ENCODE data around the gene SMAD7. TPM values are rescaled to one million over a fixed set of nuclear protein-coding genes. Genes with fewer than 3 reads are reported as not detected.

Gene SMAD7
- total RNA-seq, 5 donors from 2014 or later (not counting 1 experiment from before 2014, with no cell fraction given), result 28.5 to 138 (median 57.7) TPM

- Histone ChIP-seq H3K36me3 (ENCODE audit: control insufficient read depth in 2 of 2, extremely low read depth in 1 of 2, insufficient read depth in 1 of 2, low read length in 1 of 2) (no peaks in the 10 kb centered on the region), H3K27me3 (replicated peaks in 1 of 2; ENCODE audit: control insufficient read depth in 2 of 2, extremely low read depth in 1 of 2, insufficient read depth in 2 of 2, low read length in 1 of 2) (no peaks in the 10 kb centered on the region), H3K4me1 (ENCODE audit: control insufficient read depth in 1 of 2, extremely low read depth in 1 of 2, insufficient read depth in 2 of 2, low read length in 2 of 2) (no peaks in the 10 kb centered on the region), H3K27ac (ENCODE audit: low read length) (no peak overlapping the region), H3K4me3 (ENCODE audit: control insufficient read depth in 1 of 2, extremely low read depth in 1 of 2, low read length in 1 of 2) (no peak overlapping the region), H3K9me3 (no peaks in the 10 kb centered on the region)
- Mint-ChIP-seq H3K27ac (no peak overlapping the region), H3K4me3 (no peak overlapping the region), H3K36me3 (no peaks in the 10 kb centered on the region), H3K27me3 (no peaks in the 10 kb centered on the region), H3K4me1 (peaks cover 2 to 13% (median 11%) of the 10 kb centered on the region in 3 donors), H3K9me3 (peaks cover 0 to 6% (median 0%) of the 10 kb centered on the region in 3 donors)
- ATAC-seq (replicated peaks in 1 of 4), result no peak
- 93% methylated on average over 5 of the region's 5 CpGs for WGBS (ENCODE audit: insufficient coverage)
- DNase-seq, result no peak
- ChIA-PET CTCF (interaction anchor here in 1 of 2 donors (0.6 kb wide), 1 partner anchor 909 kb away, joined by 4 read pairs; no protein-coding TSS in a partner anchor), POLR2A (no interaction called here)
These were observed 55.9 kb downstream of the SMAD7 start for GRCh38 chr18:48894799-48895346.

- H3K4me3 ChIP-seq (ENCODE audit: control insufficient read depth in 1 of 2, extremely low read depth in 1 of 2, low read length in 1 of 2), result no peak overlapping the region
- H3K9me3 ChIP-seq, result no peaks in the 10 kb centered on the region
- WGBS (ENCODE audit: insufficient coverage), result 98% methylated on average over 22 of the region's 25 CpGs
- H3K36me3 Mint-ChIP-seq, result no peaks in the 10 kb centered on the region
- no peaks in the 10 kb centered on the region for H3K9me3 Mint-ChIP-seq
- ChIA-PET CTCF (interaction anchor here in 1 of 2 donors (0.6 to 0.7 kb wide), 2 partner anchors 28 to 538 kb away, joined by 3 to 5 read pairs; no protein-coding TSS in a partner anchor), POLR2A (no interaction called here)
- no peaks in the 10 kb centered on the region for H3K27me3 Mint-ChIP-seq
- no peaks in the 10 kb centered on the region for H3K36me3 ChIP-seq (ENCODE audit: control insufficient read depth in 2 of 2, extremely low read depth in 1 of 2, insufficient read depth in 1 of 2, low read length in 1 of 2)
- no peak for DNase-seq
- H3K4me3 Mint-ChIP-seq, result no peak overlapping the region
- H3K4me1 Mint-ChIP-seq, result peaks cover 0 to 8% (median 7%) of the 10 kb centered on the region in 3 donors
- no peaks in the 10 kb centered on the region for H3K4me1 ChIP-seq (ENCODE audit: control insufficient read depth in 1 of 2, extremely low read depth in 1 of 2, insufficient read depth in 2 of 2, low read length in 2 of 2)
- no peak overlapping the region for H3K27ac Mint-ChIP-seq
- no peaks in the 10 kb centered on the region for H3K27me3 ChIP-seq (replicated peaks in 1 of 2; ENCODE audit: control insufficient read depth in 2 of 2, extremely low read depth in 1 of 2, insufficient read depth in 2 of 2, low read length in 1 of 2)
- no peak overlapping the region for H3K27ac ChIP-seq (ENCODE audit: low read length)
- no peak for ATAC-seq (replicated peaks in 1 of 4)
These were observed 56.9 kb downstream of the SMAD7 start for GRCh38 chr18:48893608-48894600.

GRCh38 chr18:48893061-48893607 lies 57.6 kb downstream of the SMAD7 start:
- ChIA-PET CTCF (interaction anchor here in 1 of 2 donors (0.6 to 0.7 kb wide), 2 partner anchors 29 to 539 kb away, joined by 3 to 5 read pairs; no protein-coding TSS in a partner anchor), POLR2A (no interaction called here)
- Mint-ChIP-seq H3K9me3 (no peaks in the 10 kb centered on the region), H3K4me3 (no peak overlapping the region), H3K27me3 (no peaks in the 10 kb centered on the region), H3K27ac (no peak overlapping the region), H3K4me1 (peaks cover 0 to 8% (median 7%) of the 10 kb centered on the region in 3 donors), H3K36me3 (no peaks in the 10 kb centered on the region)
- H3K36me3 ChIP-seq (ENCODE audit: control insufficient read depth in 2 of 2, extremely low read depth in 1 of 2, insufficient read depth in 1 of 2, low read length in 1 of 2), result no peaks in the 10 kb centered on the region
- no peaks in the 10 kb centered on the region for H3K9me3 ChIP-seq
- no peaks in the 10 kb centered on the region for H3K27me3 ChIP-seq (replicated peaks in 1 of 2; ENCODE audit: control insufficient read depth in 2 of 2, extremely low read depth in 1 of 2, insufficient read depth in 2 of 2, low read length in 1 of 2)
- no peak overlapping the region for H3K4me3 ChIP-seq (ENCODE audit: control insufficient read depth in 1 of 2, extremely low read depth in 1 of 2, low read length in 1 of 2)
- DNase-seq (no peak), ATAC-seq (replicated peaks in 1 of 4) (no peak)
- H3K4me1 ChIP-seq (ENCODE audit: control insufficient read depth in 1 of 2, extremely low read depth in 1 of 2, insufficient read depth in 2 of 2, low read length in 2 of 2), result no peaks in the 10 kb centered on the region
- WGBS (ENCODE audit: insufficient coverage), result 93% methylated on average over 5 of the region's 14 CpGs
- no peak overlapping the region for H3K27ac ChIP-seq (ENCODE audit: low read length)

- H3K27me3 ChIP-seq (replicated peaks in 1 of 2; ENCODE audit: control insufficient read depth in 2 of 2, extremely low read depth in 1 of 2, insufficient read depth in 2 of 2, low read length in 1 of 2), result no peaks in the 10 kb centered on the region
- no peaks in the 10 kb centered on the region for H3K9me3 Mint-ChIP-seq
- H3K27ac Mint-ChIP-seq, result no peak overlapping the region
- H3K27ac ChIP-seq (ENCODE audit: low read length), result no peak overlapping the region
- H3K36me3 Mint-ChIP-seq, result no peaks in the 10 kb centered on the region
- peaks cover 0 to 8% (median 6%) of the 10 kb centered on the region in 3 donors for H3K4me1 Mint-ChIP-seq
- ChIA-PET POLR2A (no interaction called here), CTCF (no interaction called here)
- WGBS (ENCODE audit: insufficient coverage), result 96% methylated on average over 14 of the region's 22 CpGs
- no peak overlapping the region for H3K4me3 Mint-ChIP-seq
- ATAC-seq (replicated peaks in 1 of 4) (no peak), DNase-seq (no peak)
- no peaks in the 10 kb centered on the region for H3K4me1 ChIP-seq (ENCODE audit: control insufficient read depth in 1 of 2, extremely low read depth in 1 of 2, insufficient read depth in 2 of 2, low read length in 2 of 2)
- H3K27me3 Mint-ChIP-seq, result no peaks in the 10 kb centered on the region
- H3K9me3 ChIP-seq, result no peaks in the 10 kb centered on the region
- H3K36me3 ChIP-seq (ENCODE audit: control insufficient read depth in 2 of 2, extremely low read depth in 1 of 2, insufficient read depth in 1 of 2, low read length in 1 of 2), result no peaks in the 10 kb centered on the region
- H3K4me3 ChIP-seq (ENCODE audit: control insufficient read depth in 1 of 2, extremely low read depth in 1 of 2, low read length in 1 of 2), result no peak overlapping the region
These were observed 58.5 kb downstream of the SMAD7 start for GRCh38 chr18:48892146-48892855.

- H3K4me1 ChIP-seq (ENCODE audit: control insufficient read depth in 1 of 2, extremely low read depth in 1 of 2, insufficient read depth in 2 of 2, low read length in 2 of 2), result no peaks in the 10 kb centered on the region
- Mint-ChIP-seq H3K36me3 (no peaks in the 10 kb centered on the region), H3K9me3 (no peaks in the 10 kb centered on the region), H3K4me1 (peaks cover 0 to 2% (median 1%) of the 10 kb centered on the region in 3 donors), H3K4me3 (no peak overlapping the region), H3K27ac (no peak overlapping the region), H3K27me3 (no peaks in the 10 kb centered on the region)
- H3K36me3 ChIP-seq (ENCODE audit: control insufficient read depth in 2 of 2, extremely low read depth in 1 of 2, insufficient read depth in 1 of 2, low read length in 1 of 2), result no peaks in the 10 kb centered on the region
- no peak overlapping the region for H3K4me3 ChIP-seq (ENCODE audit: control insufficient read depth in 1 of 2, extremely low read depth in 1 of 2, low read length in 1 of 2)
- no peaks in the 10 kb centered on the region for H3K27me3 ChIP-seq (replicated peaks in 1 of 2; ENCODE audit: control insufficient read depth in 2 of 2, extremely low read depth in 1 of 2, insufficient read depth in 2 of 2, low read length in 1 of 2)
- ATAC-seq (replicated peaks in 1 of 4) (no peak), DNase-seq (no peak)
- no peaks in the 10 kb centered on the region for H3K9me3 ChIP-seq
- ChIA-PET POLR2A (interaction anchor here in 1 of 2 donors (0.6 kb wide), 1 partner anchor 78 kb away, joined by 3 read pairs; no protein-coding TSS in a partner anchor), CTCF (interaction anchor here in 1 of 2 donors (0.6 kb wide), 1 partner anchor 1651 kb away, joined by 5 read pairs; no protein-coding TSS in a partner anchor)
- no CpG with 5 or more reads among the region's 4 CpGs for WGBS (ENCODE audit: insufficient coverage)
- no peak overlapping the region for H3K27ac ChIP-seq (ENCODE audit: low read length)
These were observed 59.0 kb downstream of the SMAD7 start for GRCh38 chr18:48891721-48892120.

Measured in T-cell (primary cell).